Kidney tubule cell (primary cell): ENCODE data around the gene TYMS.
"Not testable (repeated sequence)": the region's sequence is repeated elsewhere in the genome, so short reads cannot be mapped to it uniquely, and the experiment has no call there.

Experiments used
- DNase-seq: peaks from one replicate; pipeline ENCODE4 v3.0.0-alpha.2; 2018; ENCODE audit warnings: low spot score

TYMS gene

DNA sequence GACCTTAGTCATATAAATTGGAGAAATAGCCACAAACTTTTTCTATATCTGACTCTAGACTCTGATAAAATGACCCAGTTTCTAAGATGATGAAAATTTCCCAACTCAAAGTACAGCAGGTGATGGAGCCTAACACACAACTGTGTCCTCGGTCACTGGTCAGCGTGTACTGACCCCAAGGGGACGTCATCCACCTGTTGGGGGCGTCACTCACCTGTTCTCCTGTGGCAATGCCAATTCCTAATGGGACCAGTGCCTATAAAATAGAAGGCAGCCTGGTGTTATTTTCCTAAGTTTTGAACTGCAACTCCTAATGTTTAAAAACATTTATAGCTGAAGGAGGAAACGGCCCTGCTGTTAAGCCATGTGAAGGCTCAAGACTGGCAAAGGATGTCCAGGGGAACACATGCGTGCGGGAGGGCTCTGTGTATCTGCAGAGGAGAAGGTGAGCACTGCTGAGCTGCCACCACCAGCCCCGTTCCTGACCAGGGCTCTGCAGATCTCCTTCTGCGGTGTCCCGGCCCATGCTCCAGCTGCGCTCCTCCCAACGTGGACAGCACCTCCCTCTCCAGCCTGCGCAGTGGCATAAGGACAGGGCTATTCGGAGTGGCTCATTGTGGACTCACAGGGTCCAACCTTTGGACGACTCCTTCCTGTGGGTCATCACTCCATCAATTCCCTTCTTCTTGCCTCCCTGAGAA, 21.2 kb downstream of the TYMS start:
- DNase-seq, result no peak

DNA sequence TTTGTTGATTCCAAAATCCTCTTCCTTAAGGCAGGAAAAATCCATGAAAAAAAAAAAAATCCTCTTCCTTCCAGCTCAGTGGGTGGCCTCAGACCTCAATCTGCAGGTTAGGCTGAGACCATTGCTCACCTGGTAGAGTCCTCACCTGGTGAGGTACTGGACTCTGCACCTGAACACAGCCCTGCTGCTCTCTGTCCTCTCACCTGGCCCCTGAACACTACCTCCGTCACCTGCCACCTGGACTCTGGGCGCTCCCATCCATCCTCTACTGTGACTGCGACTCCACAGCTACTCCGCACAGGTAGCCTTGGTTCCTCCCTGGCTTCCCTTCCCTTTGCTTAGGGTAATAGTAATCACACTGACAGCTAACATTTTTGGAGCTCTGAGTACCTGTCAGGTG, 22.1 kb downstream of the TYMS start:
- no peak for DNase-seq

DNA sequence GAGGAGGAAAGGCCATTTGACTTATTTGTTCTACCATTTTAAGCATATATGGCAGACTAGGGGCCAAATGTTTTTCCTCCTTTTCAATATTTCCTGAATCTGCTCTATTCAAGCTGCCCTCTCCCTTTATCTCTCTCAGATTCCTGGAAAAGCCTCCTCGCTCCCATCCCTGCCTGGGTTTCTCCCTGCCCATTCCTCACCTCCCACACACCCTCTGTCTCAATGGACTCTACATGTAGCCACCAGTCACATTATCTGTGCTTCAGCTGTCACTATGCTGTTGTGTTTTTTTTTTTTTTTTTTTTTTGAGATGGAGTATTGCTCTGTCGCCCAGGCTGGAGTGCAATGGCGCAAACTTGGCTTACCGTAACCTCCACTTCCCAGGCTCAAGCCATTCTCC, 22.9 kb downstream of the TYMS start:
- DNase-seq, result no peak

DNA sequence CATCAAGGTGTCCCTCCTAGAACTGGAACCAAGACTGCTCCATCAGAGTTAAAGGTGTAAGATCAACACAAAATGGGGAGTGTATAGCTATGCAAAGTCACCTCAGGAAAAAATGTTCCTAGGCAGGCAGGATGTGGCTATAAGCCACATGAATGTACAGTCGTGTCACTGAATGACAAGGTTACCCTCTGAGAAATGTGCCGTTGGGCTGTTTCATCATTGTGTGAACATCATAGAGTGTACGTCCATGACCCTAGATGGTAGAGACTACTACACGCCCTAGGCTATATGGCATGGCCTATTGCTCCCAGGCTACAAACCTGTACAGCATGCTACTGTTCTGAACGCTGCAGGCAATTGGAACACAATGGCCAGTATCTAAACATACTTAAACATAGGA, 24.5 kb downstream of the TYMS start:
- DNase-seq, result no peak

DNA sequence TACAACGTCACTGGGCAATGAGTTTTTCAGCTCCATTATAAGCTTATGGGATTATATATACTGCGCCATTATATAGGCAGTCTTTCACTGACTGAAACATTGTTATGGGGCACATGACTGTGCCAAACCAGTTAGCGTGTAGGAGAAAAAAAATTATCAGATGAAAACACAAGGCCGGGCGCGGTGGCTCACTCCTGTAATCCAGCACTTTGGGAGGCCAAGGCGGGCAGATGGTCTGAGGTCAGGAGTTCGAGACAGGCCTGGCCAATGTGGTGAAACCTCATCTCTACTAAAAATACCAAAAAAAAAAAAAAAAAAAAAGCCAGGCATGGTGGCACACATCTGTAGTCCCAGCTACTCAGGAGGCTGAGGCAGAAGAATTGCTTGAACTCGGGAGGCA, 25.0 kb downstream of the TYMS start:
- not testable (repeated sequence) for DNase-seq

DNA sequence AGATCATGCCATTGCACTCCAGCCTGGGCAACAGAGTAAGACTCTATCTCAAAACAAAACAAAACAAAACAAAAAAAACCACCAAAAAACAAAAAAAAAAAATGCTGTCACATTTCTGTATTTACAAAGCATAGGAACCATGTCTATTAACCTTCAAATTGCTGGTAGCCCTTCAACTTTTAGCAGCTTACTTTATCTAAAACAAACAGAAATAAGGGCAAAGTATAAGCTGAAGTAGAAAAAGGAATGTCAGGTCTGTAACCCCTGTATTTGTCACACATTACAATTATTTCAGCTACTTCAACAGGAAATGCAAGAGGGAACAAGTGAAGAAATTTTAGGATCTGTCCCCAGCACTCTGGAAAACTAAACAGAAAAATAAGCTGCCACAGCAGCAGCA, 25.4 kb downstream of the TYMS start:
- no peak for DNase-seq

DNA sequence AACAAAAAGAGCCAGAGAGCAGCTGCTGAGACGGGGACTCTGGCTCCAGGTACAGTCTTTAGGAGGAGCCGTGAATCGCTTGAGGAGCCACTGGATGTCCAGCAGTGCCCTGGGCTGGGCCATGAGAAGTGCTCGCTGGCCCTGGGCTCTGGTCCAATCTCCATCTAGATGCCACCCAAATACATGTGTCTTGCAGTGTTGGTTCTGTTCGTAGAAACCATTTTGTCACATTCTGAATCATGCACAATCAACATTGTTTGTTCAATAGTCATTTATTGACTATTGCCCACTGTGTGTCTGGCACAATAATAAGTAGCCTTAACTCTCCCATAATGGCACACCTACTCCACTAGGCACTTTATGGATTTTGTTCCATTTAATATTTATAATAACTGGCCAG, 26.1 kb downstream of the TYMS start:
- DNase-seq, result no peak

DNA sequence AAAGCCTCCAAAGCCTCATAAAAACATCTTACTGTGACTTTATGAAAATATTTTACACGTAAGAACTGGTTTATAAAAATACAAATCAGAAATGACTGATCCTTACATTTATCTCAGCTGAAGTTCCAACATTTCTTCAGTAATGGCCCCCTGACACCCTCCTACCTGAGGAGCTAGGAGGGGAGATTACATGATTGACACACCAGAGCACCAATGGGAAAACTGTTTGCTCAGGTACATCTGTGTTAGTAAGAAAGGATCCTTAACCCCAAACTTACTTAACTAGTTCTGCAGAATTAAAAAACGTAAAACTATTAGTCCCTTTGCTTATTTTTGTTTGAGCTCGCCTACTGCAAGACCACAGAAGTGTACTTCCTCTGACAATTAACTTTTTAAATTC, 28.0 kb downstream of the TYMS start:
- DNase-seq, result no peak

DNA sequence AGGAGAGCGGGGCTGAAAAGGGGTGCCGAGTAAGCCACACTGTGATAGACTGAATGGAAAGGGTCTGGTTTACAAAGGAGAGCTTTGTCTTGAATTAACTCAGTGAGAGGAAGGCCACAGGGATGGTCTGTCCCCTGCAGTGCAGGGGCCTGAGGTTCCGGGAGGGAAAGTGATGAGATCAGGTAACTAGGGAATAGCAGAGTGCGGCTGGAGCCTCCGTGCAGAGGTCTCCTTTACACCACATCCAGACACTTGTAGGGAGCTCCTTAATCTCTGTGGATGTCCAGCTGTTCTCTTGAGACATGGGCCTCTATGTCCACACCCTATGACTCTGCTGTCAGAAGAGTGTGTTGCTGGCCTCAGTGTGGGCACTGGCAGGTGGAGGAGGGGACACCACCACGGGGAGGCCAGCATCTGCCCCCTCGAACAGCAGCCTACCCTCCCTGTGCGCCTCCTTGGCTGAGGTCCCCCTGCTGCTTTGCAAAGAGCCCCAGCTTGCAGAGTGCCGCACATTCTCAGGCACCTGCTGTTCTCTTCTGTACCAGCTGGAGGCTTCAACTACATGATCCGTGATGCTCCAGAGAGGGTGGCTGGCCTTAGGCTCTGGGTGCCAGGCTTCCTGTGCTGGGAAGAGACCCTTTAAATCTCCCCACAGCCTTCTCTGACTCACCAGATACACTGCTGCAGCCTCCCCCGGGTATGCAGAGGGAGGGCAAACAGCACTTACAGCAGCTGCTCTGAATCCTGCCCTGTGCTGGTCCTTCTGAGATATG, 29.1 kb downstream of the TYMS start:
- no peak for DNase-seq

DNA sequence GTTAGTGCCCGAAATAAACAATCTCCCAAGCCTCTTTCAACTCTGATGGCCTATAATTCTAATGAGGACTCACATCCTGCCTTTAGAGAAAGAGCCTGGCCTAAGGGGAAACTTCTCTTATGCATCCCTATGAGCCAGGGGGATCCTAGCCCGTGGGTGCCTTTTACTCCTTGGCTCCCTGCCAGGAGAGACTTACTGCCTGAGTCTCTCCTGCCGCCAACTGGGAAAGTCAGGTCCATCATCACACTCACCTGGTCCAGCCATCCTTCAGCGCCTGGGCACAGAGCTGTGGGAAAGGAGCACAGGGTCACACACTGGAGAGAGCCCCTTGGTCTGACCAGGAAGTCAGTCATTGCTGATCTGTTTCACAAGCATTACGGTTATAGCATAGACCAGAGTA, 30.9 kb downstream of the TYMS start:
- no peak for DNase-seq

DNA sequence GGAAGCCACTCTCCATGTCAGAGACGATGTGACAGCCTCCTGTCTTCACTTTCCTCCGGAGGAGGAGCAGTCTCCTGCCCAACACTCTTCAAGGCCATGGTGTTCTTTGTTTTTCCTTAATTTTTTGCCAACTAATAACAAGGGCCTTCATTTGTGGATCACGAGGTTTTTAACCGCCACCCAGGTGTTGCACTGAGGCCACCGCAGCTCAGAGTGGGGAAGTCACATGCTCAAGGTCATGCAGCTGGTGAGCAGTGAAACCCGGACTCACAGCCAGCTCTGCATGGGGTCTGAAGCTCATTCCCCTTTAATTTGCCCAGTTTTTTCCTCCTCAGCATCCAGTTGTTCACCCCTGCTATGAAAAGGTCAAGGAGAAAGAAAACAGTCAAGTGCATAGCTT, 35.4 kb downstream of the TYMS start:
- no peak for DNase-seq

DNA sequence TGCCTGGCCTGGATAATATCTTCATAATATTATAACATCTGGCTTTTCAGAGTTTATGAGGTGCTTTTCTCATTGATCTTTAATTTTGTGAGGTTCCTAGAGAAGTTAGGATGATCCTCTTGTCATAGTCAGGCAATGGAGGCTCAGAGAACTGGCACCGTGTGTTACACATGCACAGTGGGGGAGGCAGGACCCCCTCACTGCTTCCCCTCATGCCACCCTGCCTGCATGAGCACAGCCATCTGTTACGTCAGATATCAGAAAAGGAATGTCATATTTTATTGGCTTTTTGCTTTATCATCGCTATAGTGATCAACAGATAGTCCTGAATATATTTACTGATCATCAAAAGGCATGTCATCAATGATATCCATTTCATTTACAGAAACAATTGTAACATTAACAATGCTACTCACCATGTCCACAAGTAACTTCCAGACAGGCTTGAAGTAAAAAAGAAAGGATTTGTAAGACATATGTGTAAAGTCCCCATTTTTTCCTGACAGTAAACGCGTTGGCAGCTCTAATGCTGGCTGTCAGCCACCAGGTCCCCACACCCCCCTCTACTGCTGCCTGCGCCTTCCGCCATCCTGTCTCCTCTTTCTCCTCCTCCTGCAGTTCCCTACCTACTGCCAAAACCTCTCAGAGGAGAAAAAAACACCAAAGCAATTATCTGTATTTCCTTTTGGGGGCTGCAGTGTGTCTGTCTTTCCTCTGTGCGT, 36.2 kb downstream of the TYMS start:
- no peak for DNase-seq

DNA sequence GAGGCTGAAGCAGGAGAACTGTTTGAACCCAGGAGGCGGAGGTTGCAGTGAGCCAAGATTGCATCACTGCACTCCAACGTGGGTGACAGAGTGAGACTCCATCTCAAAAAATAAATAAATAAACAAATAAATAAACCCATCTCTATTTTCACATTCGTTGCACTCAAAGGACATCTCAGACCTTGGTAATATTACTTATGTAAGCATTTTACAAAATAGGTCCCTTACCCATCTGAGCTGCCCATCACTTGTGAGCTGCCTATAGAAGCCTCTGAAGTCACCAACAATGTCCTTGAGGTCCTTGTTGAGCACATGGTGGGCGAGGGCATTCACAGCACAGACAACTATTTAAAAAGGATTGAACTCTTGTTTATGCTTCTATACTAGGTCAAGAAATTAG, 39.6 kb downstream of the TYMS start:
- no peak for DNase-seq

DNA sequence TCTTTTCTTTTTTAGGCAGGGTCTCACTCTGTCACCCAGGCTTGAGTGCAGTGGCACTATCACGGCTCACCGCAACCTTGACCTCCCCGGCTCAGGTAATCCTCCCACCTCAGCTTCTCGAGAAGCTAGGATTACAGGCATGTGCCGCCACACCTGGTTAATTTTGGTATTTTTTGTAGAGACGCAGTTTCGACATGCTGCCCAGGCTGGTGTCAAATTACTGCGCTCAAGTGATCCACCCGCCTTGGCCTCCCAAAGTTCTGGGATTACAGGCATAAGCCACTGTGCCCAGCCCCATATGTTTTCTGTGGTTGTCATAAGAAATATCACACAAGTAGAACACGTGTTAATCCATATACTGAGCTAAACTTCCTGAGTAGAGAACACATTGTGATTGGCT, 40.3 kb downstream of the TYMS start:
- DNase-seq, result peak; percentile 53

DNA sequence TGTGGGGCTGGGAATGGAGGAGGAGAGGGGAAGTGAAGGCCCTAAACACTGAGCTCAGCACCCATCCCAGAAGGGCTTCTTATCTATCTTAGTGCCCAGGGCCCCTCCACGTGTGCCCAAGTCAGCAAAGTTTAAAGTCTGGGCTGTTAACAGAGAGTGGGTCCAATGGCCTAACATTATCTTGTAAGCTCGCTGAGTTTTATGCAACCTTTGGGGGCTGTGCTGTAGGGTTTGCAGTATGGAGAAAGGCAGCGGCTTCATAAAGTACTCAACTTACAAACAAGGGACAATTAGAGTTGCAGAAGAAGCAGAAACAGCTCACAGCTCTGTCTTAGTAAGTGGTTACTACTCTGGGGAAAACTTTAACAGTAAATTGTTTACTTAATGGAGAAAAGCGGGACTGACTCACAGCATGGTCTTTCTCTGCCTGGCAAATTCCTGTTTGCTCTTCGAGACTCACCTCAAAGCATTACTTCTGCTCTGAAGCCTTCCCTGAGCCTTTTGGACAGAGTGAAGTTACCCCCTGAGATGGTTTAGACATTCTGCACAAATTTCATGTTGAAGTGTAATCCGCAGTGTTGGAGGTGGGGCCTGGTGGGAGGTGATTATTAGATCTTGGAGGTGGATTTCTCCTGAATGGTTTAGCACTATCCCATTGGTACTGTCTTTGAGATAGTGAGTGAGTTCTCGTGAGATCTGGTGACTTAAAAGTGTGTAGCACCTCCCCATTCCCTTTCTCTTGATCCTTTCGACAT, 45.9 kb downstream of the TYMS start:
- DNase-seq, result peak; percentile 91

DNA sequence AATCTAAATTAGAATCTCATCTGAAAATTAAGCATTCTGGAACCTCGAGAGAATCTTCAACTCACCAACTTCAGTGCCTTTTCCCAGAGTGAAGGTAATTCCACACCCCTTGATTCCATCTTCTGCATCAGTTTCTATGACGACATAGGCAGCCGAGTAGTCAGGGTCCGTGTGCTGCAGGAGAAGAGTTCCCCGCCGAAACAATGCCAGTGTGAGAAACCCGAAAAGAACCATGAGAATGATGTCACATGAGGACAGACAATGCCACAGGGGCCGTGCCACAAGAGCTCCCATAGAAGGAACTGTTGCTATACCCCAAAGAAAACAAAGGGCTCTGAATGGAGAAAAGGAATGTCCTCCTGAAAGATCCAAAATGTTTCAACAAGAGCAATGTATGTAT, 49.0 kb downstream of the TYMS start:
- DNase-seq, result no peak

DNA sequence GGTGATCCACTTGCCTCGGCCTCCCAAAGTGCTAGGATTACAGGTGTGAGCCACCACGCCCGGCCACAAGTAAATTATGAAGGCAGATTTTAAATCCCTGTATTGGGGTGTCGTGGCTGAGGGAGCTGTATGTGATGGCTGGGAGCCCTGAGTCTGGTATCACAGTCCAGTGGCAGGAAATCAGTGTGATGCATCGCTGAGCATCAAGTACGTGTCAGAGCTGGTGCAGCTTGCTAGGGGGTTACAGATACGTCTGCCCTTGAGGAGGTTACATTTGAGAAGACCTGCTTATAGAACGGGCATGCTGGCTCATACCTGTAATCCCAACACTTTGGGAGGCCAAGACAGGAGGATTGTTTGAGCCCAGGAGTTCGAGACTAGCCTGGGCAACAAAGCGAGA, 50.6 kb downstream of the TYMS start:
- peak; percentile 54 for DNase-seq

DNA sequence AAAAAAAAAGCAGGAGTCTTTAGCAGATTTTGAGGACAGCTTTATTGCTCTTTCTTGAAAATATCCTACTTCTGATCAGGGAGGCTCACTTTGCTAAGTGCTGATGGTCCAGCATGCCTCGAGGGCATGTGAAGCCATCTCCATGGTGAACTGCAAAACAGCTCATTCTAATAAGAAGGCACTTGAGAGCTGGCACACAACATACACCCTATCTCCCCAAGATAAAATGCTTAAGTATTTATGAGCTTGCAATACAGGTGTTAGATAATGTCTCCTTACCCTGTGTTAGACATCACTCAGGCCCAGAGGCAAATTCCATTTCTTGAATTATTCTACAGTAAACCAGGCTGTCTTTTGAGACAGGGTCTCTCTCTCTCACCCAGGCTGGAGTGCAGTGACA, 52.3 kb downstream of the TYMS start:
- DNase-seq, result no peak

DNA sequence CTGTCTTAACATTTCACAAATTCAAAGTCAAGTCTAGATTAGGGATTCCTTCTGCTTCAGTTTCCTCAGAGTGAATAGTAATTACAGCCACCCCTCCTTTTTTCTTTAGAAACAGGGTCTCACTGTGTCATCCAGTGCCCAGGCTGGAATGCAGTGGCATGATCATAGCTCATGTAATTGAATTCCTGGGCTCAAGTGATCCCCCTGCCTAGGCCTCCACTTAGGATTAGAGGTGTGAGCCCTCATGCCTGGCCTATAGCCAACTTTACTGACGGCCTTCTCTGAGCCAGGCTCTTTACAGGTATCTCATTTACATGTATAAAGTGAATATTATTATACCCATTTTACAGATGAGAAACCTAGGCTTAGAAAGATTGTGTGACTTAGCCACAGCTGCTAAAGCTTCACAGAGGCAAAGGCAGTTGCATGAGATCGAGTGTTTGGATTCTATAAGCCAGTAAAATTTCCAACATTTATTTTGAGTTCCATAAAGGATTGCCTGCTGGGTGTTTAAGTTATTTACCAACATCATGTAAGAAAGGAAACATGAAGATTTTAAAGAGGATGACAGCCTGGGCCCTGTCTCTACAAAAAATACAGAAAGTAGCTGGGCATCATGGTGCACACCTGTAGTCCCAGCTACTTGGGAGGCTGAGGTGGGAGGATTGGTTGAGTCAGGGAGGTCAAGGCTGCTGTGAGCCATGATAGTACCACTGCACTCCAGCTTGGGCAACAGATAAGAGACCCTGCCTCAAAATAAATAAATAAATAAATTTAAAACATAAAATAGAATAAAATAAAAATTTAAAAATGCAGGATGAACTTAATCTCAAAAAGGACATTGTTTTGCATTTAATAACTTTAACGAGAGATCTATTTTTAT, 53.2 kb downstream of the TYMS start:
- DNase-seq, result peak; percentile 29

DNA sequence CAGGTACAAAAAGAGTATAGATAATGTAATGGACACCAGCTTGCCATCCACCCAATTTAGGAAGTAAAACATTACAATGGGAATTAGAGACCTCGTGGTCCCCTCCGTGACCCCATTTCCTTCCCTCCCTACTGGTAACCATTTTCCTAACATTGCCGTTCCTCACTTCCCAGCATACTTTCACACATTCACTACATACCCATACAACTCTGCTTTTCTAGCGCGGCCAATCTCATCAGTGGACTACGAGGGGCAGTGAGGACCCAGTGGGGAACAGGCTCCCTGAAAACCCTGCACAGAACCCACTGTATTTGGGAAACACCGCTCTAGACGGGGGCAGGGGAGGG, 53.8 kb downstream of the TYMS start:
- DNase-seq, result peak; percentile 20

DNA sequence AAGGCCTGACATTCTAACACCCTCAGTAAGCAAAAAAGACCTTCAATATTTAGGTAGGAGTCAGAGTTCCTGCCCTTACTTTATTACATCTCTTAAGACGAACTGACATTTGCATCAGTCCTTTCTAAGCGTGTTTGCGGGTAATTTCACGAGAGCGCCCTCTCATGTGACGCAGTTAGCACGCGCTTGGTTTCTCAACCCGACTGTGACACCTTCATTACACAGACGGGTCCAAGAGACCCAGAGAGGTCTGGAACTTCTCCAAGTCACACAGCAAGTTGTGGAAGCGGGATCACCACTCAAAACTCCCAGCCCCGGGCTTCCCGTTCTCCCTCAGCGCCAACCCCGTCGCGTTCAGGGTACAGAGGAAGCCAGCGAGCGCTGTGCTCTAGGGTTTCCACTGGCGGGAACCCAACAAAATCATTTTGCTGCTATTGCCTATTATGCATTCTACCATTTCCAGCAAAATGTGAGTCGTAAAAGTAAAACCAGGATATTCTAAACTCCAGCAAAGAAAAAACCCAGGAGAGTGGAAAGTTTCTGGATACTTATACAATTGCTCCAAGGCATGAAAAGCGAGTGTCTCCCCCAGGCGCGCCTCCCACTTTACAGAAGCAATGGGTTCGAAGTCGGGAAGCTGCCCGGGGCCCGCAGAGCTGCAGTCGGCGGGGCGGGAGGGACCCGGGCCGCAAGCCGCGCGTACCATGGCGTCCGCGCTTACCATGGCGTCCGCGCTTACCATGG, 54.4 kb downstream of the TYMS start:
- DNase-seq, result peak; percentile 84
